HL-60 (cell line): ENCODE measurements around the gene GPC3.
"Not testable (repeated sequence)": the region's sequence is repeated elsewhere in the genome, so short reads cannot be mapped to it uniquely, and the experiment has no call there.

Experiments used
- CTCF ChIP-seq: IDR thresholded peaks from one replicate; pipeline ENCODE4 v1.5.1; 2011; ENCODE audit warnings: low read length, control low read depth, inconsistent platforms; ENCODE audit not compliant: insufficient read depth
- GABPA ChIP-seq: IDR thresholded peaks from 2 replicates; pipeline ENCODE4 v1.6.1; 2012; ENCODE audit warnings: low read depth
- POLR2AphosphoS5 ChIP-seq: IDR thresholded peaks from 2 replicates; pipeline ENCODE4 v1.6.1; 2012; ENCODE audit warnings: low read depth
- TF ChIP-seq, protein P1 (sequence below): IDR thresholded peaks from 2 replicates; pipeline ENCODE4 v1.6.1; 2012; ENCODE audit warnings: low read depth; ENCODE audit not compliant: insufficient replicate concordance

DNA sequence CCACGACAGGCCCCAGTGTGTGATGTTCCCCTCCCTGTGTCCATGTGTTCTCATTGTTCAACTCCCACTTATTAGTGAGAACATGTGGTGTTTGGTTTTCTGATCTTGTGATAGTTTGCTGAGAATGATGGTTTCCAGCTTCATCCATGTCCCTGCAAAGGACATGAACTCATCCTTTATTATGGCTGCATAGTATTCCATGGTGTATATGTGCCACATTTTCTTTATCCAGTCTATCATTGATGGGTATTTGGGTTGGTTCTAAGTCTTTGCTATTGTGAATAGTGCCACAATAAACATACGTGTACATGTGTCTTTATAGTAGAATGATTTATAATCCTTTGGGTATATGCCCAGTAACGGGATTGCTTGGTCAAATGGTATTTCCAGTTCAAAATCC is 97.3 kb downstream of the GPC3 start:
- TF ChIP-seq CTCF, GABPA, POLR2AphosphoS5: not testable (repeated sequence)
- TF ChIP-seq, protein P1, sequence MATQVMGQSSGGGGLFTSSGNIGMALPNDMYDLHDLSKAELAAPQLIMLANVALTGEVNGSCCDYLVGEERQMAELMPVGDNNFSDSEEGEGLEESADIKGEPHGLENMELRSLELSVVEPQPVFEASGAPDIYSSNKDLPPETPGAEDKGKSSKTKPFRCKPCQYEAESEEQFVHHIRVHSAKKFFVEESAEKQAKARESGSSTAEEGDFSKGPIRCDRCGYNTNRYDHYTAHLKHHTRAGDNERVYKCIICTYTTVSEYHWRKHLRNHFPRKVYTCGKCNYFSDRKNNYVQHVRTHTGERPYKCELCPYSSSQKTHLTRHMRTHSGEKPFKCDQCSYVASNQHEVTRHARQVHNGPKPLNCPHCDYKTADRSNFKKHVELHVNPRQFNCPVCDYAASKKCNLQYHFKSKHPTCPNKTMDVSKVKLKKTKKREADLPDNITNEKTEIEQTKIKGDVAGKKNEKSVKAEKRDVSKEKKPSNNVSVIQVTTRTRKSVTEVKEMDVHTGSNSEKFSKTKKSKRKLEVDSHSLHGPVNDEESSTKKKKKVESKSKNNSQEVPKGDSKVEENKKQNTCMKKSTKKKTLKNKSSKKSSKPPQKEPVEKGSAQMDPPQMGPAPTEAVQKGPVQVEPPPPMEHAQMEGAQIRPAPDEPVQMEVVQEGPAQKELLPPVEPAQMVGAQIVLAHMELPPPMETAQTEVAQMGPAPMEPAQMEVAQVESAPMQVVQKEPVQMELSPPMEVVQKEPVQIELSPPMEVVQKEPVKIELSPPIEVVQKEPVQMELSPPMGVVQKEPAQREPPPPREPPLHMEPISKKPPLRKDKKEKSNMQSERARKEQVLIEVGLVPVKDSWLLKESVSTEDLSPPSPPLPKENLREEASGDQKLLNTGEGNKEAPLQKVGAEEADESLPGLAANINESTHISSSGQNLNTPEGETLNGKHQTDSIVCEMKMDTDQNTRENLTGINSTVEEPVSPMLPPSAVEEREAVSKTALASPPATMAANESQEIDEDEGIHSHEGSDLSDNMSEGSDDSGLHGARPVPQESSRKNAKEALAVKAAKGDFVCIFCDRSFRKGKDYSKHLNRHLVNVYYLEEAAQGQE = not testable (repeated sequence)
